ENCODE results near the gene FTO.

FTO gene

GRCh38 chr16:53839150-53839549, 135.2 kb downstream of the FTO start:
- TF ChIP-seq CTCF (conservative IDR thresholded peaks at IDR 0.05; ENCODE audit: low read depth, low read length) = no peak
- Histone ChIP-seq H3K4me3 (IDR thresholded peaks at IDR 0.05; ENCODE audit: insufficient read depth, low read depth, low read length) (no peak overlapping the region), H3K4me2 (no peak overlapping the region), H3K4me1 (ENCODE audit: low read depth, poor library complexity, severe bottlenecking) (no peaks in the 10 kb centered on the region), H3K27me3 (ENCODE audit: insufficient read depth, low read depth) (no peaks in the 10 kb centered on the region), H3K9ac (no peak overlapping the region), H4K20me1 (ENCODE audit: insufficient read depth) (no peaks in the 10 kb centered on the region), H3K79me2 (ENCODE audit: insufficient read depth, low read depth) (no peaks in the 10 kb centered on the region), H2AFZ (ENCODE audit: low read depth) (no peak overlapping the region), H3K27ac (no peak overlapping the region), H3K36me3 (ENCODE audit: insufficient read depth) (no peaks in the 10 kb centered on the region)

GRCh38 chr16:53840456-53840855, 136.5 kb downstream of the FTO start:
- H2AFZ ChIP-seq (ENCODE audit: low read depth) = no peak overlapping the region
- no peak for TF ChIP-seq CTCF (conservative IDR thresholded peaks at IDR 0.05; ENCODE audit: low read depth, low read length)
- no peaks in the 10 kb centered on the region for H4K20me1 ChIP-seq (ENCODE audit: insufficient read depth)
- H3K36me3 ChIP-seq (ENCODE audit: insufficient read depth) = no peaks in the 10 kb centered on the region
- no peak overlapping the region for H3K27ac ChIP-seq
- no peaks in the 10 kb centered on the region for H3K27me3 ChIP-seq (ENCODE audit: insufficient read depth, low read depth)
- H3K9ac ChIP-seq = no peak overlapping the region
- peaks cover 6% of the 10 kb centered on the region for H3K4me1 ChIP-seq (ENCODE audit: low read depth, poor library complexity, severe bottlenecking)
- H3K79me2 ChIP-seq (ENCODE audit: insufficient read depth, low read depth) = no peaks in the 10 kb centered on the region
- H3K4me2 ChIP-seq = no peak overlapping the region
- no peak overlapping the region for H3K4me3 ChIP-seq (IDR thresholded peaks at IDR 0.05; ENCODE audit: insufficient read depth, low read depth, low read length)

- H3K4me1 ChIP-seq (ENCODE audit: low read depth, poor library complexity, severe bottlenecking) = peaks cover 6% of the 10 kb centered on the region
- no peak overlapping the region for H3K4me2 ChIP-seq
- H4K20me1 ChIP-seq (ENCODE audit: insufficient read depth) = no peaks in the 10 kb centered on the region
- H3K79me2 ChIP-seq (ENCODE audit: insufficient read depth, low read depth) = no peaks in the 10 kb centered on the region
- H3K4me3 ChIP-seq (IDR thresholded peaks at IDR 0.05; ENCODE audit: insufficient read depth, low read depth, low read length) = no peak overlapping the region
- no peaks in the 10 kb centered on the region for H3K36me3 ChIP-seq (ENCODE audit: insufficient read depth)
- H3K9ac ChIP-seq = no peak overlapping the region
- no peak for TF ChIP-seq CTCF (conservative IDR thresholded peaks at IDR 0.05; ENCODE audit: low read depth, low read length)
- no peak overlapping the region for H2AFZ ChIP-seq (ENCODE audit: low read depth)
- H3K27me3 ChIP-seq (ENCODE audit: insufficient read depth, low read depth) = no peaks in the 10 kb centered on the region
- no peak overlapping the region for H3K27ac ChIP-seq
These were observed 137.9 kb downstream of the FTO start for GRCh38 chr16:53841884-53842283.

GRCh38 chr16:53843084-53843483, 139.1 kb downstream of the FTO start:
- no peaks in the 10 kb centered on the region for H4K20me1 ChIP-seq (ENCODE audit: insufficient read depth)
- H3K79me2 ChIP-seq (ENCODE audit: insufficient read depth, low read depth) = no peaks in the 10 kb centered on the region
- H3K4me1 ChIP-seq (ENCODE audit: low read depth, poor library complexity, severe bottlenecking) = peaks cover 6% of the 10 kb centered on the region
- no peak for TF ChIP-seq CTCF (conservative IDR thresholded peaks at IDR 0.05; ENCODE audit: low read depth, low read length)
- no peaks in the 10 kb centered on the region for H3K27me3 ChIP-seq (ENCODE audit: insufficient read depth, low read depth)
- H3K9ac ChIP-seq = no peak overlapping the region
- H2AFZ ChIP-seq (ENCODE audit: low read depth) = no peak overlapping the region
- no peak overlapping the region for H3K4me2 ChIP-seq
- no peak overlapping the region for H3K4me3 ChIP-seq (IDR thresholded peaks at IDR 0.05; ENCODE audit: insufficient read depth, low read depth, low read length)
- H3K27ac ChIP-seq = no peak overlapping the region
- no peaks in the 10 kb centered on the region for H3K36me3 ChIP-seq (ENCODE audit: insufficient read depth)
